HepG2 (cell line): Measurements from ENCODE around the gene CTSW. TPM values are rescaled to one million over a fixed set of nuclear protein-coding genes. Genes with fewer than 3 reads are reported as not detected.
A peak's percentile ranks its signal among the peaks of the same experiment; 100 is the strongest.

ENCODE experiments used
- ATAD3A ChIP-seq: sonication (generic); formaldehyde crosslinking; IDR thresholded peaks from 2 replicates; pipeline ENCODE4 v1.4.0; 2020; ENCODE audit warnings: missing genetic modification reagents
- FOXK1 ChIP-seq: sonication (generic); formaldehyde crosslinking; IDR thresholded peaks from 2 replicates; pipeline ENCODE4 v1.4.0; 2020; ENCODE audit warnings: low read depth, missing genetic modification reagents, borderline replicate concordance
- HDAC1 ChIP-seq: sonication (generic); formaldehyde crosslinking; IDR thresholded peaks from 2 replicates; pipeline ENCODE4 v1.5.1; 2020; ENCODE audit warnings: mild to moderate bottlenecking, missing genetic modification reagents
- HNRNPH1 ChIP-seq: fragments of 200-400 bp; formaldehyde crosslinking; optimal IDR thresholded peaks from 2 replicates; pipeline ENCODE3; 2017; ENCODE audit warnings: mild to moderate bottlenecking, low read depth, low read length
- IKZF4 ChIP-seq: sonication (generic); formaldehyde crosslinking; IDR thresholded peaks from 2 replicates; pipeline ENCODE4 v1.5.1; 2020; ENCODE audit warnings: borderline replicate concordance, mild to moderate bottlenecking, low read depth, missing genetic modification reagents; ENCODE audit errors: not compliant biosample characterization
- KDM1A ChIP-seq: IDR thresholded peaks from 2 replicates; pipeline ENCODE4 v1.6.1; 2016; ENCODE audit warnings: missing compliant biosample characterization
- NCOA1 ChIP-seq: sonication (generic); formaldehyde crosslinking; IDR thresholded peaks from 2 replicates; pipeline ENCODE4 v1.9.0; 2021; ENCODE audit warnings: missing genetic modification reagents
- PRPF4 ChIP-seq: fragments of 200-400 bp; formaldehyde crosslinking; IDR thresholded peaks from 2 replicates; pipeline ENCODE4 v1.6.1; 2016; ENCODE audit warnings: low read length, low read depth; ENCODE audit not compliant: poor library complexity, severe bottlenecking
- RARA ChIP-seq: IDR thresholded peaks from 2 replicates; pipeline ENCODE4 v1.6.1; 2016; ENCODE audit warnings: missing genetic modification reagents, missing compliant biosample characterization
- SNAI1 ChIP-seq: sonication (generic); formaldehyde crosslinking; IDR thresholded peaks from 2 replicates; pipeline ENCODE4 v1.5.0; 2020; ENCODE audit warnings: mild to moderate bottlenecking, missing genetic modification reagents, borderline replicate concordance
- SOX6 ChIP-seq, 2 experiments: fragments of 450-650 bp in 1 of 2; sonication (generic) in 1 of 2; formaldehyde crosslinking in 1 of 2; IDR thresholded peaks; 2 replicates each; pipeline versions ENCODE4 v1.4.0 to v1.6.1; 2017 to 2020; ENCODE audit warnings: antibody characterized with exemption in 1 of 2, mild to moderate bottlenecking in 1 of 2, missing genetic modification reagents in 1 of 2
- TOE1 ChIP-seq: sonication (generic); formaldehyde crosslinking; IDR thresholded peaks from 2 replicates; pipeline ENCODE4 v1.4.0; 2020; ENCODE audit warnings: mild to moderate bottlenecking, missing genetic modification reagents
- ZBTB42 ChIP-seq: sonication (generic); formaldehyde crosslinking; IDR thresholded peaks from 2 replicates; pipeline ENCODE4 v1.5.0; 2020; ENCODE audit warnings: mild to moderate bottlenecking, missing genetic modification reagents
- ZBTB49 ChIP-seq: sonication (generic); formaldehyde crosslinking; IDR thresholded peaks from 2 replicates; pipeline ENCODE4 v1.4.0; 2020; ENCODE audit warnings: missing genetic modification reagents, borderline replicate concordance
- ZNF235 ChIP-seq: sonication (generic); formaldehyde crosslinking; IDR thresholded peaks from 2 replicates; pipeline ENCODE4 v1.8.1; 2023; ENCODE audit warnings: mild to moderate bottlenecking, missing genetic modification reagents, borderline replicate concordance
- ZNF274 ChIP-seq: sonication (generic); formaldehyde crosslinking; IDR thresholded peaks from 2 replicates; pipeline ENCODE4 v1.5.1; 2020; ENCODE audit warnings: mild to moderate bottlenecking, missing genetic modification reagents
- polyA plus RNA-seq, 8 experiments: library from polyadenylated mRNA; depleted of rRNA in 3 of 8; stranded (reverse) in 7 of 8; unstranded in 1 of 8; fragments of >200 nt; fragmentation: Illumina TruSeq in 4 of 8; extraction: Trizol in 4 of 8; gene quantifications; 2 replicates each; pipeline versions ENCODE4 v1.2.1 to v1.2.3, GENCODE V29; 2011 to 2016; ENCODE audit warnings: low read depth in 4 of 8, missing spikeins in 1 of 8, mixed read lengths in 1 of 8; ENCODE audit not compliant: insufficient read depth in 1 of 8
- total RNA-seq, 5 experiments: library from RNA; depleted of rRNA; stranded (reverse); fragments of >200 nt; fragmentation: Illumina TruSeq; extraction: Trizol; gene quantifications; 2 replicates each; pipeline ENCODE4 v1.2.3, GENCODE V29; 2016; ENCODE audit warnings: low read depth in 1 of 5
- TF ChIP-seq, protein P1 (sequence below): sonication (generic); formaldehyde crosslinking; conservative IDR thresholded peaks from 2 replicates; pipeline ENCODE4 v1.4.0; 2020; ENCODE audit warnings: mild to moderate bottlenecking, missing genetic modification reagents, moderate library complexity
- TF ChIP-seq, protein P2 (sequence below): sonication (generic); formaldehyde crosslinking; IDR thresholded peaks from 2 replicates; pipeline ENCODE4 v1.5.0; 2020; ENCODE audit warnings: missing genetic modification reagents
- TF ChIP-seq, protein P3 (sequence below): sonication (generic); formaldehyde crosslinking; IDR thresholded peaks from 2 replicates; pipeline ENCODE4 v1.5.0; 2020; ENCODE audit warnings: mild to moderate bottlenecking, missing genetic modification reagents, moderate library complexity

CTSW gene
- total and polyA plus RNA-seq, 2 of the 13 experiments (the other 11 are each of a cell fraction or from before 2014, with no cell fraction given), result 0.09 TPM; not detected in 1

GRCh38 chr11:65888163-65888814 lies 8.7 kb downstream of the CTSW start, which contains the start of gene FIBP (continued):
- TF ChIP-seq, protein P1, sequence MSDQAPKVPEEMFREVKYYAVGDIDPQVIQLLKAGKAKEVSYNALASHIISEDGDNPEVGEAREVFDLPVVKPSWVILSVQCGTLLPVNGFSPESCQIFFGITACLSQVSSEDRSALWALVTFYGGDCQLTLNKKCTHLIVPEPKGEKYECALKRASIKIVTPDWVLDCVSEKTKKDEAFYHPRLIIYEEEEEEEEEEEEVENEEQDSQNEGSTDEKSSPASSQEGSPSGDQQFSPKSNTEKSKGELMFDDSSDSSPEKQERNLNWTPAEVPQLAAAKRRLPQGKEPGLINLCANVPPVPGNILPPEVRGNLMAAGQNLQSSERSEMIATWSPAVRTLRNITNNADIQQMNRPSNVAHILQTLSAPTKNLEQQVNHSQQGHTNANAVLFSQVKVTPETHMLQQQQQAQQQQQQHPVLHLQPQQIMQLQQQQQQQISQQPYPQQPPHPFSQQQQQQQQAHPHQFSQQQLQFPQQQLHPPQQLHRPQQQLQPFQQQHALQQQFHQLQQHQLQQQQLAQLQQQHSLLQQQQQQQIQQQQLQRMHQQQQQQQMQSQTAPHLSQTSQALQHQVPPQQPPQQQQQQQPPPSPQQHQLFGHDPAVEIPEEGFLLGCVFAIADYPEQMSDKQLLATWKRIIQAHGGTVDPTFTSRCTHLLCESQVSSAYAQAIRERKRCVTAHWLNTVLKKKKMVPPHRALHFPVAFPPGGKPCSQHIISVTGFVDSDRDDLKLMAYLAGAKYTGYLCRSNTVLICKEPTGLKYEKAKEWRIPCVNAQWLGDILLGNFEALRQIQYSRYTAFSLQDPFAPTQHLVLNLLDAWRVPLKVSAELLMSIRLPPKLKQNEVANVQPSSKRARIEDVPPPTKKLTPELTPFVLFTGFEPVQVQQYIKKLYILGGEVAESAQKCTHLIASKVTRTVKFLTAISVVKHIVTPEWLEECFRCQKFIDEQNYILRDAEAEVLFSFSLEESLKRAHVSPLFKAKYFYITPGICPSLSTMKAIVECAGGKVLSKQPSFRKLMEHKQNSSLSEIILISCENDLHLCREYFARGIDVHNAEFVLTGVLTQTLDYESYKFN (CRISPR knock-in tag), result no peak; the same call in none of the 2 replicates
- TF ChIP-seq SOX6 (IDR thresholded peaks at IDR 0.05) (no peak), SOX6 (CRISPR knock-in tag; IDR thresholded peaks at IDR 0.05) (no peak), PRPF4 (no peak), TOE1 (CRISPR knock-in tag) (no peak), HNRNPH1 (no peak), NCOA1 (CRISPR knock-in tag) (0 out of 2 replicates have a peak, but pooled peaks have one; percentile 37), FOXK1 (CRISPR knock-in tag) (peak; percentile 83), HDAC1 (peak; percentile 91), ZBTB49 (no peak), KDM1A (CRISPR knock-in tag) (no peak), ZBTB42 (CRISPR knock-in tag) (no peak), SNAI1 (CRISPR knock-in tag) (no peak), IKZF4 (CRISPR knock-in tag) (no peak), RARA (no peak), ATAD3A (CRISPR knock-in tag) (no peak), ZNF274 (no peak; the same call in 1 of the 2 replicates), ZNF235 (CRISPR knock-in tag) (no peak)
- TF ChIP-seq, protein P2, sequence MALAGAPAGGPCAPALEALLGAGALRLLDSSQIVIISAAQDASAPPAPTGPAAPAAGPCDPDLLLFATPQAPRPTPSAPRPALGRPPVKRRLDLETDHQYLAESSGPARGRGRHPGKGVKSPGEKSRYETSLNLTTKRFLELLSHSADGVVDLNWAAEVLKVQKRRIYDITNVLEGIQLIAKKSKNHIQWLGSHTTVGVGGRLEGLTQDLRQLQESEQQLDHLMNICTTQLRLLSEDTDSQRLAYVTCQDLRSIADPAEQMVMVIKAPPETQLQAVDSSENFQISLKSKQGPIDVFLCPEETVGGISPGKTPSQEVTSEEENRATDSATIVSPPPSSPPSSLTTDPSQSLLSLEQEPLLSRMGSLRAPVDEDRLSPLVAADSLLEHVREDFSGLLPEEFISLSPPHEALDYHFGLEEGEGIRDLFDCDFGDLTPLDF (CRISPR knock-in tag), result no peak
- TF ChIP-seq, protein P3, sequence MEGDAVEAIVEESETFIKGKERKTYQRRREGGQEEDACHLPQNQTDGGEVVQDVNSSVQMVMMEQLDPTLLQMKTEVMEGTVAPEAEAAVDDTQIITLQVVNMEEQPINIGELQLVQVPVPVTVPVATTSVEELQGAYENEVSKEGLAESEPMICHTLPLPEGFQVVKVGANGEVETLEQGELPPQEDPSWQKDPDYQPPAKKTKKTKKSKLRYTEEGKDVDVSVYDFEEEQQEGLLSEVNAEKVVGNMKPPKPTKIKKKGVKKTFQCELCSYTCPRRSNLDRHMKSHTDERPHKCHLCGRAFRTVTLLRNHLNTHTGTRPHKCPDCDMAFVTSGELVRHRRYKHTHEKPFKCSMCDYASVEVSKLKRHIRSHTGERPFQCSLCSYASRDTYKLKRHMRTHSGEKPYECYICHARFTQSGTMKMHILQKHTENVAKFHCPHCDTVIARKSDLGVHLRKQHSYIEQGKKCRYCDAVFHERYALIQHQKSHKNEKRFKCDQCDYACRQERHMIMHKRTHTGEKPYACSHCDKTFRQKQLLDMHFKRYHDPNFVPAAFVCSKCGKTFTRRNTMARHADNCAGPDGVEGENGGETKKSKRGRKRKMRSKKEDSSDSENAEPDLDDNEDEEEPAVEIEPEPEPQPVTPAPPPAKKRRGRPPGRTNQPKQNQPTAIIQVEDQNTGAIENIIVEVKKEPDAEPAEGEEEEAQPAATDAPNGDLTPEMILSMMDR (CRISPR knock-in tag), result peak; percentile 94
